GM21528 (cell line): Measurements from ENCODE around the gene ETNPPL.
"Not testable (repeated sequence)": the region's sequence is repeated elsewhere in the genome, so short reads cannot be mapped to it uniquely, and the experiment has no call there.

ENCODE experiments used
- ATAC-seq: cut with Tn5 transposase; IDR thresholded peaks from one replicate; pipeline ENCODE4 v1.9.1; 2021; ENCODE audit warnings: mild to moderate bottlenecking, moderate library complexity; ENCODE audit not compliant: unreplicated experiment, low FRiP score

The ETNPPL gene

DNA sequence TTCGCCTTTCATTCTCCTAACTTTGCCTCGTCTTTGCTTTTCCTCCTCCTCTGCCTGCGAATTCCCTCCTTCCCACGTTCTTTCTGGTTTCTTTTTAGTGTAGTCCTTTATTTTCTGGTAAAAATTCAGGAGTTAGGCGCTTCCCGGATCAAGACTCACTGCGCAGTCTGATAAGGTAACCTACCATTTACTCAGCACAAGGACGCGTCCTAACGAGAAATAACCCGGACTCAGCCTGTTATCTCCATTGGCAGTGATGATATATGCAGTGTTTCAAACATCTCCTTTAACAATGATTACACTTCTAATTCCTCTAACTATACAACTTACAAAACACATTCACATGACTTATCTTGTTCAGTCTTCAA is 357 bp upstream of the ETNPPL start:
- ATAC-seq, result no peak

DNA sequence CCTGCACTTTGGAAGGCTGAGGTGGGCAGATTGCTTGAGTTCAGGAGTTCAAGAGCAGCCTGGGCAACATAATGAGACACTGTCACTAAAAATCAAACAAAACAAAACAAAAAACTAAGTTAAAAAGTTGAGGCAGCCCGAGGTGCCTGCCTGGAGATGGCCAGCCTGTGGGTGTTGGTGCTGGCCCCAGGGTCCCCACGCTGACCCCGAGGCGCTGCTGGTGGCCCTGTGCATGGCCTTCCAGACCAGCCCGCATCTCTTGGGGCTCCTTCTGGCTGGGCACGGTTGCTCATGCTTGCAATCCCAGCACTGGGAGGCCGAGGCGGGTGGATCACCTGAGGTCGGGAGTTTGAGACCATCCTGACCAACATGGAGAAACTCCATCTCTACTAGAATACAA is 4.4 kb downstream of the ETNPPL start:
- no peak for ATAC-seq

DNA sequence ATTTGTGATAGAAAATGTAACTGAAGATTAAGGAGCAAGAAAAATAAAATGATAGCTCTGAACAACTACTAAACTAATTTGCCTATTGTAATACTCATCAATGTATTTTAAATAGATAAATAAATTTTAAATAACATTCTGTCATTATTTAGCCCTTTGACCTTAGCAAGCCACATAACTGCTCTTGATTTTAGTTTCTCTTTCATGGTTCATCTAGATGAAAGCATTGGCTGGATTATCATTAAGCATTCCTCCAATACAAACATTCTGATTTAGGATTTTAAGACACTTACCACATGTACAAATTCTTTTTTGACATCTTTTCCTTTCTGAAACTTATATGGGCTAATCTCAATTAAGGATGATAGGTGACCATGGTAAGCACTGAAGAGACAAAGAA is 8.5 kb downstream of the ETNPPL start:
- no peak for ATAC-seq

DNA sequence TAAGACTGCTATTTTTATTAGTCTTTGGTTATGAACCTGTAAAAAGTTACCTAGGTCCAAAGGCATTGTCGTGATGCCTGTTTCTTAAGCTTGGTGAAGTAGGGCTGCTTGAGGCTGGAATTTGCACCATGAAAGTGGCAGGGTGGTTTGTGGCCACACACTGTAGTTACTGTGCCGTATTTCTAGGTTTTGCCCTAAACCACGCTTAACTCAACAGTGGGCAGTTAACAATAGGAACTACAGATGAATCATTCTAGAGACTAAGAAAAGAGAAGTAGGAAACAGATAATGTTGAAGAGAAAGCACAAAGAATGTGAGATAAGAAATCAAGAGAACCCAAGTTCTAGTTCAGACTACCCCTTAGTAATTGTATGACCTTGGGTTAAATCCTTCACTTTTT is 11.5 kb downstream of the ETNPPL start:
- no peak for ATAC-seq

DNA sequence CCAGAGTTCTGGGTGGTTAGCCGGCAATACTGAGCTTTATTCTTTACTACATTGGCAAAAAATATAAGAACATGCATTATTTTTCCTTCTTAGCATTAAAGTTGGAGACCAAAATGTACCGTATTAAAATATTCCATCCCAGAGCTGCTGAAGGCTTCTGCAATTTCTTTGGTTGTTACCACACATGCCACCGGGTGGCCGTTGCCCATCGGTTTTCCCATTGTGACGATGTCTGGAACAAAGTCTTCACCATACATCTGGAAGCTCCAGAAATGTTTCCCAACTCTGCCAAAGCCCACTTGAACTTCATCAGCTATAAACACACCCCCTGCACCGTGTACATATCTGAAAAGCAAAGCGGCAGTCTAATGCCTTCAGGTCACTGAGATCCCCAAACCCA is 13.7 kb downstream of the ETNPPL start:
- no peak for ATAC-seq

DNA sequence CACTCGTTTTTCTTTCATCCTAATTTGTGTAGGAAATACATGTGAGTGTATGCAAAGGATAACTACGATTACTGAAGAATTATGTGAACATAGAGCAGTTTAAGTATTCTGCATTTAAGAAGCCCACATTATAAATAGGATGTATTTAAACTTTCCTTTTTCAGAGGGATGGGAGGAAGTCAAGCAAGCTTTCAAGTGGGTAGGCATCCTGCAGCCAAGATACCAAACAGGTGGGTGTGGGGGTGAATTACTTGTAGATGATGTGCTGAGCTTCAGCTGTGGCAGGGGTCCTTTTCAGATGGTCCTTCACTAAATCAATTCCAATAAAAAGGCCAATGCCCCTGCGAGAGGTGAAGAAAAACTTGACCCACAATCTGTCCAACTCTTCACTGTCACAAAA is 16.3 kb downstream of the ETNPPL start:
- no peak for ATAC-seq

DNA sequence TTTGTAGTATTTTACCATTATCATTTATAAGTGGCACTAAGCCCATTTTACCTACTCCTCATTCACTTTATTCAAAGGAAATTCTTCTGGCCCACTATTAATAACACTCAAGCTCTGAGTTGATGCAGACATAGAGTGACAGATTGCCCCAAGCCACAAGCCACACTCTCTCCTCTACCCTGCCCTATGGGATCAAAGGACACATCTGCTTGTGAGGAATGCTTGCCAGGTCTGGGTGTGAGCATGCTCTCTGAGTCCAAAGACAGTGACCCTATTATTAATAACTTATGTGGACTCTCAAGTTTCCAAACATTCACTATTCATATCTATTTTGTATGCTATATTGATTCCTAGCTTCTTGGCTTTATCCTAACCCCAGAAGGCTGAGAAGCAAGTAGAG is 18.5 kb downstream of the ETNPPL start:
- no peak for ATAC-seq

DNA sequence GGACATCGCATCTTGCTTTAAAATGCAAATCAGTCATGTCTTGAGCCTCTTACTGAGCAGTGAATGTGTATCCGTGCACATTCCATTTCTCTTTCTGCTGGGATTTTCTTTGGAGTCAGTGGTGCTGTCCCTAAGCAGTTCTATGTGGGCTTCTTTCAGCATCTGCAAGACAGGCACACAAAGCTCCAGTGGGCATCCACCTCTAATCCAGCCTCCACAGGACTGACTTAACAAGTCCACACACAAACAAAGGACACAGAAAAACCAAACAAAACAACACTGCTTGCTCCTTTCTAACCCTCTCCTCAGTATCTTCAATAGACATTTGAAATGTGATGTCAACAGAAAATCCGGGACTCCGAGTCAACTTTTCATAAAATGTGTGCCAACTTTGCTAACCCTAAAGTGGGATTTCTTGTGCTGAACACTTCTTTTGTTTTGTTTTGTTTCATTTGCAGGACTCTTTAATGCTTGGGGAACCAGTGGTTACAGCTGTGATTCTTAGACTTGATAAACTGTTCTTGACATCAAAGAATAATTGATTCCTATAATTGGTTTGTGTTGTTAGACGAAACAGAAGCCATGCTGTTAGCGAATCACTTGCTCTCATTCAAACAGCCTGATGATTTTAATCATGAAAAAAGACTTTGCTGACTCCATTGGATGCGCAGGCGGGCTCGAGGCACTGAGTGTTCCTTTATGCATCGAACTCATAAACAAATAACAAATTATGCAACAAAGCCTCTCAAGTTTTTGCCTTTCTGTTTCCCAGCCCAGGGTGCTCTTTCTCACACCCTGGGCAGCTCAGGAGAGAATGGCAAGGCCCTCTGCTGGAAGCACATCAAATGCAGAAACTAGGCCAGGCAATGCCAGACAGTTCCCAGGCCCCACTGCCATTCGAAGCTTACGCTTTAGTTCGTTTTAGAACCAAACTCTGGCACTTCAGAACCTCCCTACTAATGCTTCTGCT is 20.1 kb downstream of the ETNPPL start:
- no peak for ATAC-seq

DNA sequence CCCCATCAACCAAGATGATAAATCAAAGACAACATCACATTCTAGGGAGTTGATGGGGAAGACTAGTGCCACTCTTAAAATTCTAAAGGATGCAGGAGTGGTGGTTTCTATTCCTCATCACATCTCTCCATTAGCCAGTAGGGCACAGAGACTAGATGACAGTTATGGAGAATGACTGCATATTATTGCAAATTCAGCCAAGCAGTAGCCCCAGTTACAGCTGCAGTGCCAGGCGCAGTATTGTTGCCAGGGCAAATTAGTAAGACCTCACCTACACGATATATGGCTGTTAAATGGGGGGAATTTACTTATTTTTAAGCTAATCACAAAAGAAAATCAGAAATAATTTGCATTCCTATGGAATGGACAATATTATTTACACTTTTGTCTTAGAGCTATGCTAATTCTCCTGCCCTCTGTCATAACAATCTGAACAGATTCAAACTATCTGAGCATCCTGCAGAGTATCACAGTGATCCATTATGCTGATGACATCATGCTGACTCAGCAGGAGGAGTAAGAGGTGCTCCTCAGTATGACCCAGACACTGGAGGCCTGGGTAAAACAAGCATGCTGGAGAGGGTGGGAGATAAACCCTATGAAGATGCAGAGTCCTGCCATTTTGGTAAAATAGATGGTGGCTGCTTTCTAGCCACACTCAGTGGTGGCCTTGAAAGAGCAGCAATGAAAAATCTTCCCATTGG is 24.7 kb downstream of the ETNPPL start:
- no peak for ATAC-seq

DNA sequence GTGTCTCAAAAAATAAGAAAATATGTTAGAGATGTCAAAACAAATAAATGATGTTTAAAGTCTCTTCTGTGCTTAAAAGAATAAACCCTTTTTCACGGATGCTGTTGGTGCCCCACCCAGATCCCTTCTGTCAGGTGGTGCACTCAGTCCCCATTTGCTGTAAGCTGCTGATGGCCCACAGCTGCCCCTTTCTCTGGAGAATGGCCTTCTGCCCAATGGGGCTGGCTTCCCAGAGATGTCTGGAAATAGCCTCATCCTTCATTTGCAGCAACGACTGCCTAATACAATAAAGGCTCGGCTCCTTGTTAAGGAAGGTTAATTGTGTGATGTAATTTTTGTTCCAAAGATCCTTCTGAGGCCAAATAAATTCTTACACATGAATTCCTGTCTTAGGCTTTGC is 31.8 kb downstream of the ETNPPL start:
- ATAC-seq, result no peak

DNA sequence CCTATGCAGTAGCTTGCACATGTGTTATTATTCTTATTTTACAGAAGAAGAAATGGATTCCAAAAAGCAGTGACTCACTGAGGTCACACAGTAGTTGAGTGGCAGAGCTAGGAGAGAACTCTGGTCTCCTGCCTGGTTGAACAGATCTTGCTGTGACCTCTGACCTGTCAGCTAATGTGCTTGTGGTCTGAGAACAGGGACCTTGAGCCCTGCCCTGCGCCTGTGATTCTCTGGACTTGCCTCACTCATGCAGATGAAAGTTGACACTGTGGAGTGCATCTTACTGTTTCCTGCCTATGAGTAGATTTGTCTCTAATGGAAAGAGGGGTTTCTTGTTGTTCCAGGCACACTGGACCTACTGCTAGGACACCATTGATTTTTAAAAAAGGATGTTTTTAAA is 32.3 kb downstream of the ETNPPL start:
- no peak for ATAC-seq

DNA sequence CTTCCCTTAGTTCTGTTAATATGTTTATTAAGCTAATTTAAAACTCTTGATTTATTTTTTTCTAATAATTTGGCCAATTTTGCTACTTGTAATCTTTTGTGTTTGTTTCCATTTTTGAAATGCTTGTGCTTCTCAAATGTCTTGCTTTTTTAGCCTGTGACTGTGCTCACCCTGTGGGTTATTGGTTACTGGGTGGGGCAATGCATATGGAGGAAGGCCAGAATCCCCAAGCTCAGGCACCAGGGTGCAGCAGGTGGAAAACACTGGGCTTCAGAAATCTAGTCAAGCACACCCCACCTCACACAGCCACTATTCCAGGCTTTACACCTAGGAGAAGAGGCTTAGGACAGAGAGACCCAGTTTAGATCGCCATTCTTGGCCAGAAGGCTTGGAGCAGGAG is 33.1 kb downstream of the ETNPPL start:
- no peak for ATAC-seq

DNA sequence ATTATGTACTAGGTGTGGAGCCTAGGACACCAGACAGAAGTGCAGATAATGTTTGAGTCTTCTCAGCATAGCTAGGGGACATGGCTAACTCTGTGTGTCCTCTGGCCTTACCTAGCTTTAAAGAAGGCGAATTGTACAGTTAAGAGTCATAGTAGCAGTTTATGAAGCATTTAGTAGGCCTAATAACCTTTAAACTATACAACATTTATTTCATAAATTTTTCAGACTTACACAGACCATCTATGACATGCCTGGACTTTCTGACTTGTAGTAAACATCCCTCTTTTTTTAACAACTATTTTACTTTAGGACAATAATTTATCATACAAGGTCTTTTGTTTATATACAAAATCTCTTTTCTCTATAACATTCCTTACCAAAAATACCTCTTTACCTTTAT is 37.4 kb downstream of the ETNPPL start:
- no peak for ATAC-seq

DNA sequence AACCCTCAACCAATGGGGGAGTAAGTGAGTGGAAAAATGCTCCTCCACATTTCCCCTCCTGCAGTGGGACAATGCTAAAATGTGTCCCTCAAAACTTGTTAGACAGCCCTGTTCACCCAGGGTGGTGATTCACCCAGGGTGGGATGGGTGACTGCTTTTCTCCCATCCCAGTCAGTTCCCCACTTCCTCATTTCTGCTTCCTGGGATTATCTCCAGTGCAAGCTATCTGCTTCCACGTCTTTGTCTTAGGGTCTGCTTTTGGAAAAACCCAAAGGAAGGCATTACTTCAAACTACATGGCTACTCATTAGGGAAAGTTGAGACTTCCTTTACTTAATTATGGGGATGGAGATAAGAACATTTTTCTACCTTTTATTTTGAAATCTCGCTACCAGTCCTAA is 45.5 kb downstream of the ETNPPL start:
- ATAC-seq, result no peak

DNA sequence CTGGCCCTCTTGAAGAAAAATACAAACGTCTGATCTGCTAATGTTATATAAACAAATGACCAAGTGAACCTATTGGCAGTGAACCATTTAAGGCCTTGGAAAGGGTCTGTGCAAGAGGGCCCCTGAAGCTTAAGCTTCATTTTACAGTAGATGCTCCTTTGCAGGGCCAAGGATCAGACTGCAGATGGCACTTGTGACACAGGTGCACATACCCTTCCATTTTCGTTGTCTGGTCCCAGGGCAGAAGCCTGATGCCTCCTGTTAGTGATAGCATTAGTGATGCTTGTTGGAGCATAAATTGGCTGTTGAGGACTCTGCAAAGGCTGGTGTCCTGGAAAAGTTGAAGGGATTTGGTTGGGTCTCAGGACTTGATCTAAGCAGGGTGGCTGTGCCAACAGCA is 46.5 kb downstream of the ETNPPL start:
- no peak for ATAC-seq

DNA sequence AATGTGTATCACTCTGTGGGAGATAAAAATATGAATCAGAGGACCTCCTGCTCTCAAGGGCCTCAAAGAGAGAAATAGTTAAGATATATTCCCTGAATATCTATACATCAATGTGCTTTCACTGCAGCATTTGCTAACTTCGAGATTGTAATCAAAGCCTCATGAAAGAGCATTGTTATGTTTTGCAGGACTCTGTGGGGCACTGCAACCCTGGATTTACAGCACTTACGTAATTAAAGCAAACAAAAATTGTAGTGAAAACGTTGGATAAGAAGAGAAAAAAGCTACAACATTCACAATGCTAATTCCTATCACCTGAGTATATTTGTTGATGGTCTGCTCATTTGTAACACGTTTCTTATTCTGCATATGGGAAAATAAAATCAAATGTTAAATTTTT is 48.0 kb downstream of the ETNPPL start:
- no peak for ATAC-seq

DNA sequence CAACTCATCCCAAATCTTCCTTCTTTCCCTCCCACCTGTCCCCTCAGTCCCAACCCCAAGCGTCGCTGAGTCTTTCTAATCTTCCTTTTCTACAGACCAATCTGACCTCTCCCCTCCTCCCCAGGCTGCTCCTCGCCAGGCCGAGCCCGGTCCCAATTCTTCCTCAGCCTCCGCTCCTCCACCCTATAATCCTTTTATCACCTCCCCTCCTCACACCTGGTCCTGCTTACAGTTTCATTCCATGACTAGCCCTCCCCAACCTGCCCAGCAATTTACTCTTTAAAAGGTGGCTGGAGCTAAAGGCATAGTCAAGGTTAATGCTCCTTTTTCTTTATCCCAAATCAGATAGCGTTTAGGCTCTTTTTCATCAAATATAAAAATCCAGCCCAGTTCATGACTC is 52.3 kb downstream of the ETNPPL start:
- not testable (repeated sequence) for ATAC-seq

DNA sequence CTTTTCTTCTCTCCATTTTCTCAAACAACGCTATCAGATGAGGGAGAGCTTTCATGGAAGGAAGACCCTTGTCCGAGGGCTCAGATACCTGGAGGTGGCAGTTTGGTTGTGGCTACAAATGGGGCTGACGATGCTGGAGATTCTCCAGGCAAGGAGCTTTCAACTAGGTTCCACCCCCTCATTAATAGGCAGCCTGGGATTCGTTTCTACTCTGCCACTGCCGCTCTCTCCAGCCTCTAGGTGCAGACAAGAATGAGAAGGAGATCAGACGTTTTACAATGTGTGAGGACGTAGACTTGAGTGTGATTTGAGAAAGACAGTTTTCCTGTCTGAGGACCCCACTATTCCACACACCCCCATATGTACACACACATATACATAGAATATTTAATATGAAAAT is 53.1 kb downstream of the ETNPPL start:
- no peak for ATAC-seq

DNA sequence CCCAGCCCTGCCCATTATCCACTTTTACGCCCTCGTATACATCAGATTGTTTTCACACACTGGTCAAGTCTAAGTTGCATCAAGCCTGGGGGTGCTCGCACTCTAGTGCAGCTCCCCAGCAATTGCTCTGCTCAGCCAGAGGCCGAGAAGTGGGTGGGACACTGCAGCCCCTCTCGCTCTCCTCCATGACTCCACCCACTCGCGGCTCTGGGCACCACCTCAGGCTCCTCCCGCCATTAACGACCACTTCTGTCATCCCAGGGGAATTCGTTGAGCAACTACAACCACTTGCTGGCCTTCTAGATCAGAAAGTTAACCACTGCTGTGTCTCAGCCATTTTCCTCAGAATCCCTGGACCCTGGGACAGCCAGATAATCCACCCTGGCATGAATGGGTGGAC is 53.6 kb downstream of the ETNPPL start:
- no peak for ATAC-seq

DNA sequence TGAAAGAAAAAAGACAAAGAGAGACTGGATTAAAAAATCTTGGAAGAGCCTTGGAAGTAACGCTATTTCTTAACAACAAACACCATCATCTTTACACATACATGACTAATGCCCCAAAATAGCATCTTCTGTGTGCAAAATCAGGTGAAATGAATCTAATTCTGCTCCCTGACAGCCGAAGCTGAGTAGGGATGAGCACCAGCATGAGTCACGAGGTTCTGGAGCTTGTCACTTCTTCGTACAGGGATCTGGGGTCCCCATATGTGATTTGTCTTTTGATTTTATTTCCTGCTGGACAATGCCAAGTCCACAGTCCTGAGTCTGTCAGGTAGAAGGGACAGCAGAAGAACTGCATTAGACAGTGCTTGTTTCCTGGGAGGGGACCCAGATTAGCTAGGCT is 56.6 kb downstream of the ETNPPL start:
- ATAC-seq, result no peak

DNA sequence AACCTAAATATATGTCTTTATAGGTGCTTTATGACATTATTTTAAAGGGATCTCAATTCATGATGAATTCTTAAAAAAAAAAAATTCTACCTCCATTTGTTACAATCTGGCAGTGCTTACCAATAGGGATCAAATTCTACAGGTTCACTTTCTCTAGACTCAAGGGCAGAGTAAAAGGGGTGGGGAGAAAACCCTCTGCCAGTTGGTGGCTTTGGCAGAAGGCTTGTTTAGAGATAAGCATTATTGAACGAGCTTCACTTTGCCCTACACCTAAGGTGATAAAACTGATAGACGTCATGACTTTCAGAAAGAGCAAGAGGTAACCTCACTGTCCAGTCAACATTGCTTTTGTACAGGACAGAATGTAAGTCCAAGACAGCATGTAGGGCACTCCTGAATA is 58.9 kb downstream of the ETNPPL start:
- ATAC-seq, result no peak

DNA sequence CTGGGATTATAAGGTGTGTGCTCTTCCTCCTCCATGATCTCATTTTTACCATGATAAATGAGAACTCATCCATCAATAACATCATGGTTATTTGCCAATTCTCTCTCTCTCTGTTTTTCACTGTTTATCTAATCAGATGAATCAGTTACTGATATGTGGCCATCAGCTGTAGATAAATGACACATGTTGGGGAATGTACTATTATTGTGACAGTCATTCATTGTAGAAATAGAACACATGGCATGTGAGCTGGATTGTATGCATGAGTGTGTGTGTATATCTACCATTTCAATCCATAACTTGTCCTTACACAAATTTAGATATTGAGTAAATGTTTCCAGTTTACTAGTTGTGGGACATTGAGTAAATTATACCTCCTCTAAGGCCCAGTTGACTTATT is 59.5 kb downstream of the ETNPPL start:
- ATAC-seq, result no peak
